K562 (cell line): ENCODE measurements around the gene DCAF16. TPM values are rescaled to one million over a fixed set of nuclear protein-coding genes. Genes with fewer than 3 reads are reported as not detected.

Source experiments
- ATAC-seq: fragments of 200-7000 bp; cut with Tn5 transposase; 3 replicates; pipeline ENCODE4 v1.9.1; 2020; ENCODE audit warnings: moderate library complexity
- BruUV-seq: library from RNA; stranded (reverse); fragments of 400-500 nt; replicated peaks from 2 replicates; lab custom pipeline; 2021; lab: Mats Ljungman, UMichigan
- CTCF ChIA-PET: fragments of 300-600 bp; formaldehyde crosslinking; extraction: SDS; loops from one replicate; lab custom pipeline; 2021; ENCODE audit warnings: low intra/inter-chr PET ratio; lab: Yijun Ruan, JAX
- POLR2A ChIA-PET: fragments of 300-600, 350-650 bp; sonication (Branson Sonifier 250); formaldehyde crosslinking; extraction: SDS; loops from one replicate; lab custom pipeline; 2021; ENCODE audit warnings: antibody characterized with exemption, inconsistent platforms; lab: Yijun Ruan, JAX
- DNase-seq, 4 experiments: peaks; one replicate each; pipeline versions ENCODE4 v3.0.0 to v3.0.0-alpha.2; 2011 to 2018; ENCODE audit warnings: low spot score in 3 of 4, mixed read lengths in 3 of 4; ENCODE audit errors: extremely low read depth in 1 of 4
- FAIRE-seq: peaks from 2 replicates; lab custom pipeline; 2011; peaks lifted over from hg19 to GRCh38; lab: Jason Lieb, UNC
- H2AFZ ChIP-seq: 2 replicates; pipeline ENCODE4 v1.6.0; 2011; ENCODE audit warnings: low read depth, low read length, control low read depth, inconsistent platforms
- H3K27ac ChIP-seq: fragments of 200-600 bp; 3 replicates; pipeline ENCODE4 v1.8.0; 2011; ENCODE audit warnings: low read depth, mild to moderate bottlenecking, control low read depth, inconsistent platforms, low read length, moderate library complexity, mixed read lengths; ENCODE audit errors: extremely low read depth
- H3K27me3 ChIP-seq, 2 experiments: fragments of 300-600 bp in 1 of 2; 2 replicates in 1 of 2; 3 replicates in 1 of 2; pipeline versions ENCODE4 v1.6.0 to v1.8.0; 2011; ENCODE audit warnings: inconsistent platforms in 2 of 2, low read length in 2 of 2, mild to moderate bottlenecking in 1 of 2, mixed read lengths in 1 of 2, moderate library complexity in 1 of 2; ENCODE audit not compliant: control insufficient read depth in 2 of 2, insufficient read depth in 2 of 2
- H3K36me3 ChIP-seq: fragments of 300-600 bp; 3 replicates; pipeline ENCODE4 v1.8.0; 2011; ENCODE audit warnings: mild to moderate bottlenecking, low read length, inconsistent platforms; ENCODE audit not compliant: control insufficient read depth, insufficient read depth
- H3K4me1 ChIP-seq, 2 experiments: fragments of 200-600 bp in 1 of 2; replicated peaks in 1 of 2; 2 replicates in 1 of 2; 3 replicates in 1 of 2; pipeline versions ENCODE4 v1.5.1 to v1.8.0; 2011; ENCODE audit warnings: inconsistent platforms in 2 of 2, low read length in 2 of 2, mild to moderate bottlenecking in 1 of 2, mixed read lengths in 1 of 2, moderate library complexity in 1 of 2; ENCODE audit not compliant: control insufficient read depth in 2 of 2, insufficient read depth in 2 of 2
- H3K4me2 ChIP-seq: 2 replicates; pipeline ENCODE4 v1.6.1; 2011; ENCODE audit warnings: low read length, control low read depth, inconsistent platforms, mixed read lengths; ENCODE audit not compliant: insufficient read depth
- H3K4me3 ChIP-seq: fragments of 200-600 bp; sonication (generic), shearing (Covaris generic); 2 replicates; pipeline ENCODE4 v1.5.1; 2016; ENCODE audit warnings: control low read depth, inconsistent platforms
- H3K79me2 ChIP-seq: fragments of 200-600 bp; 3 replicates; pipeline ENCODE4 v1.8.0; 2011; ENCODE audit warnings: low read length, inconsistent platforms; ENCODE audit not compliant: control insufficient read depth, insufficient read depth
- H3K9ac ChIP-seq, 2 experiments: 2 replicates each; pipeline versions ENCODE4 v1.6.0 to v1.6.1; 2011; ENCODE audit warnings: low read depth in 2 of 2, low read length in 2 of 2, control low read depth in 1 of 2, inconsistent platforms in 1 of 2, mild to moderate bottlenecking in 1 of 2, mixed read lengths in 1 of 2; ENCODE audit not compliant: insufficient read depth in 1 of 2
- H3K9me1 ChIP-seq: one replicate; pipeline ENCODE4 v1.6.0; 2011; ENCODE audit warnings: inconsistent platforms, mild to moderate bottlenecking, low read length, moderate library complexity; ENCODE audit not compliant: control insufficient read depth, insufficient read depth
- H3K9me3 ChIP-seq: replicated peaks from 2 replicates; pipeline ENCODE4 v1.5.1; 2011; ENCODE audit warnings: low read depth, low read length, inconsistent platforms; ENCODE audit not compliant: control insufficient read depth, insufficient read depth
- H4K20me1 ChIP-seq: replicated peaks from 2 replicates; pipeline ENCODE4 v1.6.1; 2011; ENCODE audit warnings: low read length, inconsistent platforms, mixed read lengths; ENCODE audit not compliant: control insufficient read depth, insufficient read depth
- BRCA1 ChIP-seq, 2 experiments: fragments of 450-650 bp in 1 of 2; sonication (generic) in 1 of 2; formaldehyde crosslinking in 1 of 2; IDR thresholded peaks; 2 replicates each; pipeline versions ENCODE4 v1.5.0 to v1.6.1; 2017 to 2020; ENCODE audit warnings: mild to moderate bottlenecking in 1 of 2, missing genetic modification reagents in 1 of 2
- CBX3 ChIP-seq, 2 experiments: IDR thresholded peaks; 1 replicate in 1 of 2; 2 replicates in 1 of 2; pipeline ENCODE4 v1.6.1; 2012; ENCODE audit warnings: inconsistent platforms in 2 of 2, low read length in 2 of 2, borderline replicate concordance in 1 of 2, control low read depth in 1 of 2
- DMBX1 ChIP-seq: fragments of 250-450 bp; sonication (Bioruptor Pico); IDR thresholded peaks from 2 replicates; pipeline ENCODE4 v1.8.0; 2022; ENCODE audit warnings: inconsistent platforms, mild to moderate bottlenecking, moderate library complexity, borderline replicate concordance
- HDGF ChIP-seq: fragments of 450-650 bp; IDR thresholded peaks from 2 replicates; pipeline ENCODE4 v1.6.1; 2016
- HNRNPLL ChIP-seq: fragments of 200-400 bp; formaldehyde crosslinking; IDR thresholded peaks from 2 replicates; pipeline ENCODE4 v1.6.1; 2017; ENCODE audit warnings: low read length, low read depth, mild to moderate bottlenecking; ENCODE audit not compliant: poor library complexity, severe bottlenecking
- LEF1 ChIP-seq: fragments of 450-650 bp; IDR thresholded peaks from 2 replicates; pipeline ENCODE4 v1.6.1; 2016; ENCODE audit warnings: mild to moderate bottlenecking
- MCM3 ChIP-seq: fragments of 450-650 bp; IDR thresholded peaks from 2 replicates; pipeline ENCODE4 v1.6.1; 2016
- MXI1 ChIP-seq: IDR thresholded peaks from 2 replicates; pipeline ENCODE4 v1.6.1; 2011; ENCODE audit warnings: low read depth, mild to moderate bottlenecking, improper control_type of control experiment, low read length
- RFX7 ChIP-seq: fragments of 250-450 bp; sonication (Bioruptor Pico); IDR thresholded peaks from 2 replicates; pipeline ENCODE4 v1.5.1; 2021; ENCODE audit warnings: mild to moderate bottlenecking
- TEAD1 ChIP-seq, 2 experiments: fragments of 450-650 bp in 1 of 2; sonication (generic) in 1 of 2; formaldehyde crosslinking; IDR thresholded peaks; 2 replicates each; pipeline versions ENCODE4 v1.4.0 to v1.8.0; 2020 to 2022; ENCODE audit warnings: mild to moderate bottlenecking in 2 of 2, missing genetic modification reagents in 1 of 2
- TGIF2 ChIP-seq: sonication (generic); formaldehyde crosslinking; IDR thresholded peaks from 2 replicates; pipeline ENCODE4 v1.8.1; 2022; ENCODE audit warnings: mild to moderate bottlenecking, missing genetic modification reagents, moderate library complexity
- ZFP36 ChIP-seq: fragments of 150-350 bp; IDR thresholded peaks from 2 replicates; pipeline ENCODE4 v1.6.1; 2018; ENCODE audit warnings: low read length, low read depth; ENCODE audit not compliant: partially characterized antibody
- ZNF224 ChIP-seq: sonication (generic); formaldehyde crosslinking; IDR thresholded peaks from 2 replicates; pipeline ENCODE4 v1.8.0; 2022; ENCODE audit warnings: mild to moderate bottlenecking, missing genetic modification reagents
- ZNF263 ChIP-seq: sonication (generic); formaldehyde crosslinking; IDR thresholded peaks from 2 replicates; pipeline ENCODE4 v1.8.0; 2022; ENCODE audit warnings: mild to moderate bottlenecking, missing genetic modification reagents, borderline replicate concordance
- ZNF431 ChIP-seq: sonication (generic); formaldehyde crosslinking; IDR thresholded peaks from 2 replicates; pipeline ENCODE4 v1.8.0; 2022; ENCODE audit warnings: mild to moderate bottlenecking, missing genetic modification reagents
- ZNF79 ChIP-seq: fragments of 250-450 bp; sonication (Bioruptor Pico); IDR thresholded peaks from 2 replicates; pipeline ENCODE4 v1.4.0; 2020; ENCODE audit warnings: low read depth, mild to moderate bottlenecking, moderate library complexity
- WGBS: fragments of 100-300 bp; shearing (Covaris generic); methylation state at CpG from one replicate; pipeline ENCODE4 v1.1.6; 2016; ENCODE audit warnings: low coverage, mixed read lengths; ENCODE audit not compliant: insufficient coverage; ENCODE audit errors: missing lambda C conversion rate; 5-methylcytosine and 5-hydroxymethylcytosine counted together
- in situ Hi-C: fragments of 300-500 bp; cut with MboI; formaldehyde crosslinking; loops from 4 replicates; pipeline ENCODE4 v1.15.0; 2018; ENCODE audit warnings: inconsistent platforms, mixed read lengths
- intact Hi-C: fragments of 100-400 bp; cut with micrococcal nuclease; formaldehyde crosslinking; loops from 2 replicates; pipeline ENCODE4 v1.14.2; 2022
- polyA plus RNA-seq, 8 experiments: library from polyadenylated mRNA; depleted of rRNA in 4 of 8; stranded (reverse) in 5 of 8; unstranded in 3 of 8; fragments of >200 nt; fragmentation: Nextera tagmentation in 2 of 8; fragmentation: Illumina TruSeq in 1 of 8; extraction: Ambion mirVana in 2 of 8; extraction: Trizol in 1 of 8; gene quantifications; 2 replicates each; pipeline versions ENCODE4 v1.2.1 to v1.2.3, GENCODE V29; 2011 to 2014; ENCODE audit warnings: inconsistent platforms in 1 of 8, missing spikeins in 1 of 8
- total RNA-seq, 7 experiments: library from RNA; depleted of rRNA in 6 of 7; stranded (reverse); fragments of >200 nt in 6 of 7; fragmentation: Illumina TruSeq in 2 of 7; extraction: Trizol in 2 of 7; gene quantifications; 2 replicates each; pipeline versions ENCODE4 v1.2.1 to v1.2.3, GENCODE V29; 2011 to 2021; ENCODE audit warnings: low replicate concordance in 1 of 7

DCAF16 gene
- total and polyA plus RNA-seq, 9 of the 15 experiments (the other 6 are each of a cell fraction or from before 2014, with no cell fraction given) = 20.5 to 82.8 (median 67.8) TPM

- Histone ChIP-seq H3K4me2 (no peak overlapping the region), H3K9me3 (no peaks in the 10 kb centered on the region), H3K27me3 (no peaks in the 10 kb centered on the region), H3K9ac (no peak overlapping the region), H3K36me3 (peaks cover 19% of the 10 kb centered on the region), H2AFZ (no peak overlapping the region), H3K27ac (no peak overlapping the region), H3K9me1 (no peaks in the 10 kb centered on the region), H3K4me3 (no peak overlapping the region), H3K79me2 (no peaks in the 10 kb centered on the region), H4K20me1 (no peaks in the 10 kb centered on the region), H3K4me1 (no peaks in the 10 kb centered on the region)
- ATAC-seq (no peak), DNase-seq (no peak), FAIRE-seq (no peak)
- ChIA-PET POLR2A (interaction anchor here (0.6 to 2.8 kb wide), 5 partner anchors 9 to 1573 kb away, joined by 3 to 10 read pairs (median 4); partner anchors contain the start of genes DCAF16 and NCAPG), CTCF (no interaction called here)
- in situ Hi-C loops = loop anchor here (10.0 kb wide), 1 partner anchor 253 kb away; no protein-coding TSS in a partner anchor
- no TSS peak for BruUV-seq
- TF ChIP-seq BRCA1 (IDR thresholded peaks at IDR 0.05) (no peak), BRCA1 (CRISPR knock-in tag; IDR thresholded peaks at IDR 0.05) (no peak), CBX3 (IDR thresholded peaks at IDR 0.05; ENCODE audit: borderline replicate concordance in 1 of 2, low read length in 2 of 2) (no peak), TGIF2 (CRISPR knock-in tag) (no peak), HDGF (no peak), TEAD1 (CRISPR knock-in tag; IDR thresholded peaks at IDR 0.05) (no peak), HNRNPLL (no peak)
- 94% methylated on average over 1 of the region's 1 CpG for WGBS
- intact Hi-C loops = no loop called here
These were observed 12.7 kb downstream of the DCAF16 start for GRCh38 chr4:17797808-17798207.

- no peak overlapping the region for H3K9ac ChIP-seq
- no peaks in the 10 kb centered on the region for H3K9me1 ChIP-seq
- DNase-seq (no peak), ATAC-seq (no peak), FAIRE-seq (no peak)
- BruUV-seq = no TSS peak
- in situ Hi-C loops (loop anchor here (10.0 kb wide), 1 partner anchor 250 kb away; no protein-coding TSS in a partner anchor), intact Hi-C loops (no loop called here)
- no peak overlapping the region for H2AFZ ChIP-seq
- 30% methylated on average over 1 of the region's 1 CpG for WGBS
- H3K36me3 ChIP-seq = no peaks in the 10 kb centered on the region
- H4K20me1 ChIP-seq = no peaks in the 10 kb centered on the region
- no peaks in the 10 kb centered on the region for H3K27me3 ChIP-seq
- ChIA-PET CTCF (no interaction called here), POLR2A (no interaction called here)
- H3K79me2 ChIP-seq = no peaks in the 10 kb centered on the region
- no peak overlapping the region for H3K4me2 ChIP-seq
- no peaks in the 10 kb centered on the region for H3K4me1 ChIP-seq
- no peak overlapping the region for H3K27ac ChIP-seq
- no peak overlapping the region for H3K4me3 ChIP-seq
- H3K9me3 ChIP-seq = no peaks in the 10 kb centered on the region
- no peak for TF ChIP-seq LEF1
- no peak for TF ChIP-seq ZNF224 (CRISPR knock-in tag)
- TF ChIP-seq ZNF263 = no peak
- no peak for TF ChIP-seq MXI1
- TF ChIP-seq RFX7 (CRISPR knock-in tag) = no peak
- no peak for TF ChIP-seq ZNF431 (CRISPR knock-in tag)
- TF ChIP-seq MCM3 = no peak
- no peak for TF ChIP-seq ZFP36
- TF ChIP-seq DMBX1 = no peak
- TF ChIP-seq ZNF79 (CRISPR knock-in tag) = no peak
These were observed 15.8 kb downstream of the DCAF16 start for GRCh38 chr4:17794730-17795129.
